ENCODE data around the gene HACD2.
"Not testable (repeated sequence)": the region's sequence is repeated elsewhere in the genome, so short reads cannot be mapped to it uniquely, and the experiment has no call there.

HACD2 gene

GRCh38 chr3:123611082-123611481 lies 26.2 kb upstream of the HACD2 start:
- no peak for DNase-seq

- no peak for DNase-seq
Measured at GRCh38 chr3:123610331-123610730, 25.5 kb upstream of the HACD2 start.

- DNase-seq = no peak
Measured at GRCh38 chr3:123609063-123609462, 24.2 kb upstream of the HACD2 start.

GRCh38 chr3:123608263-123608937 lies 23.5 kb upstream of the HACD2 start:
- no peak for DNase-seq

DNA sequence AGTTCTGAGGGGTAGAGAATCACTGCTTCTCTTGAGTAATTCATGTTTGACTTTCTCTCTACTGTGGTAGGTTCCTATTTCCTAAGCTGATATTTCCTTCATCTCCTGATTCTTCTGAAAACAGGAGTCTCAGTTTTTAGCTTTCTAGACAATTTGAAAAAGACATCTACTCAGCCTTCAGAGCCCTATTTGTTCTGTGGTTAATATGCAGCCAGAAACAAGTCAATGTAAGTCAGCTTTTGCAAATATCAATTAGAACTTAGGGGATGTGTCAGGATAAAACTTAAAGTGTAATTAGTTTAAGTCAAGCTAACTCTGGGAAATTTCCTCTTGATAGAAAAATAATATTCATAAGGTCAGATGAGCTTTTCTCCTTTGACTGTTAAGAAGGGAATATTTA lies 21.7 kb upstream of the HACD2 start:
- DNase-seq = no peak

DNA sequence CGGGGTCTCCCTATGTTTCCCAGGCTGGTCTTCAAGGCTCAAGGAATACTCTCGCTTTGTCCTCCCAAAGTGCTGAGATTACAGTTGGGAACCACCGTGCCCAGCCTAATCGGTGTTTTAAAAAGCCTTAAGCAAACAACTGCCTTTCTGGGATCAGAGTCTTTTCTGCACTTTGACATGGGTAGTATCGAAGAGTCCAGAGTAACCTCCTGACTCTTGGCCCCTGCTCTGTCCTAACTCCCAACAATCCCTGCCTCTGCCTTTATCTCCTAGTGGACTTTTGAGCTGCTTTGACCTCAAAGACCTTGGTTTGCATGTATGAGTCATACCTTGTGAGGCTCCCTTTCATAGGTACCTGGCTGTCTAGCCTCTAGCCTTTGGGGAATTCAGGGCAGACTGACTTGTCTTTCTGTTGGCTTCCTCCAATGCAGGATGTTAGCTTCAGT lies 21.0 kb upstream of the HACD2 start:
- DNase-seq = peak; percentile 28

- DNase-seq = not testable (repeated sequence)
Measured at GRCh38 chr3:123603153-123603552, 18.3 kb upstream of the HACD2 start.

DNA sequence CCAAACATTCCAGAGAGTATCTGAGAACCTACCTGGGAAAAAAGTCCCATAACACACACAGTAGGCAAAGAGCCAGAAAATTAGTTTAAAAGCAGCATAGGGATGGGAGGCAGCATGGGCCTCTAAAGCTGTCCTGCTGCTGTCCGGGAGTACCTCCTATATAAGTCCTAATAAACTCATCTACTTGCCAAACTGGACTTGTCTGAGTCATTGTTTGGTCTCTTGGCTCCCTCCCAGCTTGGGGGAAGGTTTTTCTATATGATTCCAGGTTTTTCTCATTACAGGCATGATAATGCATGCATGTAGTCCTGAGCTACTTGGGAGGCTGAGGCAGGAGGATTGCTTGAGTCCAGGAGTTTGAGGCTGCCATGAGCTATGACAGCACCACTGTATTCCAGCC lies 17.5 kb upstream of the HACD2 start:
- DNase-seq = no peak

GRCh38 chr3:123600863-123601262 lies 16.0 kb upstream of the HACD2 start:
- DNase-seq = not testable (repeated sequence)

- DNase-seq = no peak
Measured at GRCh38 chr3:123597561-123597960, 12.7 kb upstream of the HACD2 start.

- peak; percentile 80 for DNase-seq
Measured at GRCh38 chr3:123595396-123596180, 10.7 kb upstream of the HACD2 start.

GRCh38 chr3:123593381-123593780 lies 8.5 kb upstream of the HACD2 start:
- no peak for DNase-seq

DNA sequence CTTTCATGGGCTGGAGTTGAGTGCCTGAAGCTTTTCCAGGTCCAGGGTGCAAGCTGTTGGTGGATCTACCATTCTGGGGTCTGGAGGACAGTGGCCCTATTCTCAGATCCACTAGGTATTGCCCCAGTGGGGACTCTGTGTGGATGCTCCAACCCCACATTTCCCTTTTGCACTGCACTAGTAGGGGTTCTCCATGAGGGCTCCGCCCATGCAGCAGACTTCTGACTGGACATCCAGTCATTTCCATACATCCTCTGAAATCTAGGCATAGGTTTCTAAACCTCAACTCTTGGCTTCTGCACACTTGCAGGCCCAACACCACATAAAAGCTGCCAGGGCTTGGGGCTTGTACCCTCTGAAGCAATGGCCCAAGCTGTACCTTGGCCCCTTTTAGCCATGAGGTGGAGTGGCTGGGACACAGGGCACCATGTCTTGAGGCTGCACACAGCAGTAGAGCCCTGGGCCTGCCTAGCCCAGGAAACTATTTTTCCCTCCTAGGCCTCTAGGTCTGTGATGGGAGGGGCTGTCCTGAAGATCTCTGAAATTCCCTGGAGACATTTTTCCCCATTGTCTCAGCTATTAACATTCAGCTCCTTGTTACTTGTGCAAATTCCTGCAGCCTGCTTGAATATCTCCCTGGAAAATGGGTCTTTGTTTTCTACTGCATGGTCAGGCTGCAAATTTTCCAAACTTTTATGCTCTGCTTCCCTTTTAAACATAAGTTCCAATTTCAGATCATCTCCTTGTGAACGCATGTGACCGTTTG lies 6.0 kb upstream of the HACD2 start:
- DNase-seq = no peak

- no peak for DNase-seq
Measured at GRCh38 chr3:123587401-123587800, 2.5 kb upstream of the HACD2 start.

DNA sequence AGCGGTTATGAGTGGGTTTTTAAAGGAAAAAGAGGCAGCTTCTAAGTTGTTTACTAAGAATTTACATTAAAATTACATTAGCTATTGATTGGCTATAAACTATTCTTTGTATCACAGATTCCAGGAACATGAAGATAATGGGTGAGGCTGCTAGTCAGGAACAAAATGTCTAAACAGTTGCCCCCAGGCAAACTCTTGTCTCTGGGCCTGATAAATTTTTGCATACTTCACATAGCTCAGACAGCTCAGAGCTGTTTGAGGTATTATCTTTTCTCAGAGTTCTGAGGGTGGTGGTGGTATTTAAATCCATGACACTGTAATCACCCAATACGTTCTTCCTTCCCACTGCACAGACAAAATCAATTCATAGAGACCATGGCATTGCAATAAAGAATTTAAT lies 2.1 kb upstream of the HACD2 start:
- DNase-seq = no peak

DNA sequence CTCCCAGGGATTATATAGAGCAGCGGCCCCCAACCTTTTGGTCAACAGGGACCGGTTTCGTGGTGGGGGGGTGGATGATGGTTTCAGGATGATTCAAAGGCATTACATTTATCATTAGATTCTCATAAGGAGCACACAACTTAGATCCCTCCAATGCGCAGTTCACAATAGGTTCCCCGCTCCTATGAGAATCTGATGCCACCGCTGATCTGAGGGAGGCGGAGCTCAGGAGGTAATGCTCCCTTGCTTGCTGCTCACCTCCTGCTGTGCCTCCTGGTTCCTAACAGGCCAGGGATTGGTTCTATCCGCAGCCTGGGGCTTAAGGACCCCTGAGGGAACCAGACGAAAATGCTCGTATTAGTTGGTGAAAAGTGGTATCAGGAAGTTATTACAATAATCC lies 1.3 kb upstream of the HACD2 start:
- DNase-seq = peak; percentile 98

DNA sequence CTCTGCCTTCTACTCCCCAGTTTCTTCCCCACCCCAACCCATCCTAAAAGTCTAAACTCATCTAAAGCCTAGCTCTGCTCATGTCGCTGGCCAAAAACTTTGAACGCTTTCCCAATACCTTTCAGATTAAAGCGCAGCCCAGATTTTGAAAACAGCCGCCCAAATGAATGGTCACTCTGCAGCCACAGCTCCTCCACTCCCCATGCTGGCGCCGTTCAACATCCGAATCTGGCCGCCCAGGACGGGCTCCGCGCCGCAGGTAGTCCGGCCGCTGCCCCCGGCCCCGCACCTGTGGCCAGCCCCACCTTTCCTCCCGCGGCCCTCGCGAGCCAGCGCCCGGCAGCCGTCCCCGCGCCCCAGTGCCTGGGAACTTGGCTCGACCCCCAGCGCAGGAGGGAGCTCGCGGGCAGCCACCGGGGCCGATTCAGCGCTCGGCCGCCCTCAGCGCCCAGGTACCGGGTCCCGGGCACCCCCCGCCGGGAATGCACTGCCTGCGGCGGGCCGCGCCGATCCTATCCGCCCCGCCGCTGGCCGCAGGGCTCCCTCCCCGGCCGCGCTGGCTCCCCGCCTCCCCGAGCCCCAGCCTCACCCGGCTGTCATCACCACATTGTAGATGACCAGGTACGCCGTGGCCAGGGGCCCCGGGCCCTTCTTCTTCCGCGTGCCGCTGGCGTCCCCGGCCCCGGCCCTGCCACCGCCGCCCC lies 417 bp downstream of the HACD2 start:
- DNase-seq = peak; percentile 88

- DNase-seq = no peak
Measured at GRCh38 chr3:123583561-123583960, 1.3 kb downstream of the HACD2 start.

DNA sequence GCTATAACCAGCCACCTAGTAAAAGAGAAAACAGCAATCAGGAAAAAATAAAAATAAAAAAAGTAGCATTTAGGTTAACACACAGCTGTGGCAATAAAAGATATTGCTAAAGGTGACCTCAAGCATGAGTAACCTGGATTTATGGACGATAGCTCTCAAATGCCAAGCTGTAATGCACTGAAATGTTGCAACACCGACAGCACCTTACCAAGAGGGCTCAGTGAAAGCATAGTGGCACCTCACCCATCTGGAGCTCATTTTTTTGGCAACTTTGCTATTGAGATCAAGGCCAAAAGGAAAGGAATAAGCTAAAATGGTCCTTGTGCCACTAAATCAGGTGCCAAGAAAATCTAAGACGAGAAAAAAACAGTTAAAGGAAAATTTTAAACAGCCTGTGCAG lies 2.5 kb downstream of the HACD2 start:
- DNase-seq = no peak

GRCh38 chr3:123576122-123576521 lies 8.7 kb downstream of the HACD2 start:
- no peak for DNase-seq

GRCh38 chr3:123571973-123572365 lies 12.9 kb downstream of the HACD2 start:
- DNase-seq = no peak

DNA sequence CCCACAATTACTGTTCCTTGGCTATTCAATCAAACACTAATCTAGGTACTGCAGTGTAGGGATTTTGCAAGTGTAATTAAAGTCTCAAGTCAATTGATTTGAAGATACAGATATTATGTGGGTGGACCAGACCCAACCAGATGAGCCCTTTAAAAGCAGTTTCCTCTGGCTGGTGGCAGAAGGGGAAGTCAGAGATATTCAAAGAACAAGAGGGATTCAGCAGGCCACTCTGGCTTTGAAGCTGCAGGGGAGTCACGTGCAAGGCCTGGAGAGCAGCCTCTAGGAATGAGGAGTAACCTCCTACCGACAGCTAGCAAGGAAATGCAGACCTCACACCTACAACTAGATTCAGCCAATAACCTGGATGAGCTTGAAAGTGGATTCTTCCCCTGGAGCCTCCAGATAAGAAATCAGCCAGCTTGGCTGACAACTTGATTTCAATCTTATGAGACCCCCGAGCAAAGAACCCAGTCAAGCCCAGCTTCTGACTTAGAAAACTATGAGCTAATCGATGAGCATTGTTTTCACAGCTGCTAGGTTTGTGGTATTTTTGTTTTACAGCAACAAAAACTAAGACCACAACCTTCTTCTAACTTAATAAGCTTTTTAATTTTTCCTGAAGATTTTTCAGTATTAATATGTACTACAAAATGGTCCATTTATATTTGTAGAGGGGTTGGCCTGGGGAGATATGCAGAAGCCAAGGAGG lies 13.4 kb downstream of the HACD2 start:
- DNase-seq = no peak
